Panc1 (cell line): ENCODE results near the gene IGF2R.

ENCODE experiments used
- POLR2AphosphoS5 ChIP-seq: IDR thresholded peaks from 2 replicates; pipeline ENCODE4 v1.6.1; 2012; ENCODE audit warnings: mild to moderate bottlenecking, low read depth, low read length, moderate library complexity
- SIN3A ChIP-seq: IDR thresholded peaks from 2 replicates; pipeline ENCODE4 v1.6.1; 2012; ENCODE audit warnings: low read depth, mild to moderate bottlenecking, low read length, moderate library complexity, borderline replicate concordance; ENCODE audit not compliant: insufficient read depth
- TF ChIP-seq, protein P1 (sequence below): fragments of 450-650 bp; IDR thresholded peaks from 2 replicates; pipeline ENCODE4 v1.5.1; 2017; ENCODE audit warnings: mild to moderate bottlenecking

DNA sequence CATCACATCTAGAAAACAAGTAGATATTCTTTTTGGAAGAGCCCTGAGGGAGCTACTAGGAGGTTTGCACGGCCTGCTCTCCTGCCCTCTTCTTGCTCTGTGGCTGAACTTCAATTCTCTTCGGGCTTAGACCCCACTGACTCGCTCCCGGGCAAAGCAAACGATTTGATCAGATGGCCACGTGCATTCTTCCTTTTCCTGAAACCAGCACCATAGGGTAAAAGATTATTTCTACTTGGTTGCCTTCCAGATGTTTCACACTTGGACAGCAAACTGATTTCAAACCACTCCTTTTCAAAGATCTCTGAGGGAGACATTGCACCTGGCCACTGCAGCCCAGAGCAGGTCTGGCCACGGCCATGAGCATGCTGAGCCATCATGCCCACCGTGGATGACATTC, 152.7 kb downstream of the IGF2R start, which contains the start of gene SLC22A1:
- TF ChIP-seq POLR2AphosphoS5 (no peak), SIN3A (no peak)
- TF ChIP-seq, protein P1, sequence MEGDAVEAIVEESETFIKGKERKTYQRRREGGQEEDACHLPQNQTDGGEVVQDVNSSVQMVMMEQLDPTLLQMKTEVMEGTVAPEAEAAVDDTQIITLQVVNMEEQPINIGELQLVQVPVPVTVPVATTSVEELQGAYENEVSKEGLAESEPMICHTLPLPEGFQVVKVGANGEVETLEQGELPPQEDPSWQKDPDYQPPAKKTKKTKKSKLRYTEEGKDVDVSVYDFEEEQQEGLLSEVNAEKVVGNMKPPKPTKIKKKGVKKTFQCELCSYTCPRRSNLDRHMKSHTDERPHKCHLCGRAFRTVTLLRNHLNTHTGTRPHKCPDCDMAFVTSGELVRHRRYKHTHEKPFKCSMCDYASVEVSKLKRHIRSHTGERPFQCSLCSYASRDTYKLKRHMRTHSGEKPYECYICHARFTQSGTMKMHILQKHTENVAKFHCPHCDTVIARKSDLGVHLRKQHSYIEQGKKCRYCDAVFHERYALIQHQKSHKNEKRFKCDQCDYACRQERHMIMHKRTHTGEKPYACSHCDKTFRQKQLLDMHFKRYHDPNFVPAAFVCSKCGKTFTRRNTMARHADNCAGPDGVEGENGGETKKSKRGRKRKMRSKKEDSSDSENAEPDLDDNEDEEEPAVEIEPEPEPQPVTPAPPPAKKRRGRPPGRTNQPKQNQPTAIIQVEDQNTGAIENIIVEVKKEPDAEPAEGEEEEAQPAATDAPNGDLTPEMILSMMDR, result no peak
